Coronary artery (tissue), 2 donors: Measurements from ENCODE around the gene COL26A1.

ENCODE experiments used
- DNase-seq: peaks from one replicate; pipeline ENCODE4 v3.0.0-alpha.2; 2017; ENCODE audit warnings: low spot score
- H3K27ac ChIP-seq, 2 donors: fragments of 200-600 bp; sonication (generic); one replicate each; pipeline ENCODE4 v1.5.1; 2016 to 2019
- H3K4me3 ChIP-seq: fragments of 200-600 bp; sonication (generic); 2 replicates; pipeline ENCODE4 v1.5.1; 2016; ENCODE audit warnings: mild to moderate bottlenecking, moderate library complexity
- CTCF ChIP-seq: fragments of 200-600 bp; sonication (generic); IDR thresholded peaks from one replicate; pipeline ENCODE4 v1.5.1; 2019; ENCODE audit warnings: antibody characterized with exemption

Gene COL26A1

GRCh38 chr7:101418694-101419093 is 56.0 kb downstream of the COL26A1 start:
- Histone ChIP-seq H3K27ac (no peak overlapping the region), H3K4me3 (no peak overlapping the region)
- TF ChIP-seq CTCF, result no peak
- DNase-seq, result no peak

DNA sequence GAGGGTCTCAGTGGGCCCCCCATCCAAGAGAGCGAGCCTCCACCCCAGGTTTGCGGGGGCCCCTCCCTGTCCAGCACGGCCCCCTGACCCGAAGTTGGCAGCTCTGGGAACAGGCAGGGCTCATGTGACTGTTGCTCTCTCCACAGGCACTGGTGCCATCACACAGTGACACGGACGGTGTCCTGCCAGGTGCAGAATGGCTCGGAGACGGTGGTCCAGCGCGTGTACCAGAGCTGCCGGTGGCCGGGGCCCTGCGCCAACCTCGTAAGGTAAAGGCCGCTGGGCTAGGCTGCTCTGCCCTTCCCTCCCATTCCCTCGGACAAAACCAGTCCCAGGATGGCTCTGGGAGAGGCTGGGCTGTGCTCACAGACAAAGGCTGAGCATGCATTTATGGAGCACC is 57.2 kb downstream of the COL26A1 start:
- Histone ChIP-seq H3K4me3 (no peak overlapping the region), H3K27ac (no peak overlapping the region)
- no peak for DNase-seq
- no peak for TF ChIP-seq CTCF

GRCh38 chr7:101420436-101420835 is 57.8 kb downstream of the COL26A1 start:
- Histone ChIP-seq H3K27ac (no peak overlapping the region), H3K4me3 (no peak overlapping the region)
- no peak for TF ChIP-seq CTCF
- no peak for DNase-seq

GRCh38 chr7:101422356-101423195 is 59.9 kb downstream of the COL26A1 start:
- TF ChIP-seq CTCF, result no peak
- no peak for DNase-seq

DNA sequence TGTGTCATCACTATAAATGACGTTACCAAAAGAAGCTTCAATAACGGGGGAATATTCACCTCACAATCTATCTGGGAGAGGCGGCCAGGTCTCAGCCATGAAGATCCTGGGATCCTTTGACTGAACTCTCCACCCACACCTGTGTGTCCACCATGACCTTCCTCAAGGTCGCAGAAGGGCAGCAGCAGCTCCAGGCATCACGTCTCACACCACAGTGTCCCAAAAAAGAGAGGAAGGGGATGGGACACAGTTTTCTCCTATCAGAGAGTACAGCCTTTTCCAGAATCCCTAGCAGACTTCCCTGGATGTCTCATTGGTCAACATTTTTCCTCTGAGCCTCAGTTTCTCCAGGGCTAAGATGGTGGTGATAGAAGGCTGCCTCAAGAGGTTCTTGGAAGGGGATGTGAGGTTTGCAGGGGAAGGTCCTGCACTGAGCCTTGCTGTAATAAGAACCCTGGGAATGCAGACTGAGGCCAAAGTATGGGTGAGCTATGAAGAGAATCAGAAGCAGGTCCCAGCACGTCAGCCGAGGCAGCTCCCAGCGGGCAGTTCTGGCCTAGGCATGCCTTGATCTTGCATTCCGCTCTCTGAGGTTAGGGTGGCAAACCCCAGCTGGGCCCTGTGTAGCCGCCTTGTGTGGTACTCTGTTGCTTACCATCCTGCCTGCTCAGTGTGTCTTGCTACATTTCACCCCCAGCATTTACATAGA is 63.8 kb downstream of the COL26A1 start:
- DNase-seq, result no peak
- Histone ChIP-seq H3K4me3 (no peak overlapping the region), H3K27ac (no peak overlapping the region)
- no peak for TF ChIP-seq CTCF

More at GRCh38 chr7:101422356-101423195, 59.9 kb downstream of the COL26A1 start:
- no peak overlapping the region for H3K27ac ChIP-seq
- H3K4me3 ChIP-seq, result no peak overlapping the region

DNA sequence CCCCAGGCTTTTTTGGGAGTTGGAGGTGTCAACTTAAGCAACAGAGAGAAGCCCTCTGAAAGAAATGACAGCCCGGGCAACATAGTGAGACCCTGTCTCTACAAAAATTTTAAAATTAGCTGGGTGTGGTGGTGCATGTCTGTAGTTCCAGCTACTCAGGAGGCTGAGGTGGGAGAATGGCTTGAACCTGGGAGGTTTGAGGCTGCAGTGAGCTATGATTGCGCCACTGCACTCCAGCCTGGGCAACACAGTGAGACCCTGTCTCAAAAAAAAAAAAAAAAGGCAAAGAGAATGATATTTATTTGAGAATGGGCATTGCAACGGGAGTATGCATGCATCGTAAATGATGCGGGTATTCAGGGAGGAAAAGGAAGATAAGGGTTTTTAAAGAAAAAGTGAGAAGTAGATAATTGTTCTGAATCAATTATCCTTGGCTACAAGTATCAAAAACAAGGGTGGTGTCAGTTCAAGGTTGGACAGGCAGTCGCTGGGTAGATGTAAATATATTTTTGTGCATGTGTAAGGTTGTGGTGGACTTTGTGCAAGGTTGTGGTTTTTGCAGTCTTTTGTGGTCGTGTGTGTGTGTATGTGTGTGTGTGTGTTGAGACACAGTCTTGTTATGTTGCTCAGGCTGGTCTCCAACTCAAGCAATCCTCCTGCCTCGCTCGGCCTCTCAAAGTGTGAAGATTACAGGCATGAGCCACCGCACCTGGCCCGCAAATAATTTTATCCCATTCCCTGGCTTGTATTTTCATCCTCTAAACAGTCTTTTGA is 65.6 kb downstream of the COL26A1 start:
- Histone ChIP-seq H3K4me3 (no peak overlapping the region), H3K27ac (no peak overlapping the region)
- no peak for DNase-seq
- no peak for TF ChIP-seq CTCF
